ENCODE measurements around the gene NRG4.
"Not testable (repeated sequence)": the region's sequence is repeated elsewhere in the genome, so short reads cannot be mapped to it uniquely, and the experiment has no call there.

The NRG4 gene

GRCh38 chr15:75925440-75925839, 86.8 kb downstream of the NRG4 start:
- no peak for DNase-seq

DNA sequence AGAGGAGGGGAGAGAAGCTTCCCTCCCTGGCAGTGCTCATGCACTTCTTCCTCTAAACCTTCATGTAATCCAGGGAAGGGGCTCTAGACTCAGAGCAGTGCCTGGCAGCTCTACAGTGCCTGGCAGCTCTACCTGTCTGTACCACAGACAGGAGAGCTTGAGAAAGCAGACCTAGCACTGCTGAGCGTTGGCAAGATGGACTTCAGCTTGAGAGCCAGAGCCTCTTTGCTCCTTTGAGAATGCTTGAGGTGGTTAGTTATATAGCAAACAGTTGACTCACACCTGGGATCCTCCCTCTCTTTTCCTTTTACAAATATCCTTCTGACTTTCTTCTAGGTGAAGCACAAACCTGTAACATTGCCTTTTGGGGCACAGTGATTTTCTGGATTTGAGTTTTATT, 87.6 kb downstream of the NRG4 start:
- DNase-seq: no peak

GRCh38 chr15:75923756-75924155, 88.5 kb downstream of the NRG4 start:
- no peak for DNase-seq

GRCh38 chr15:75921732-75922703, 90.2 kb downstream of the NRG4 start:
- no peak for DNase-seq

- DNase-seq: no peak
Observed at GRCh38 chr15:75920079-75920478, 92.1 kb downstream of the NRG4 start.

DNA sequence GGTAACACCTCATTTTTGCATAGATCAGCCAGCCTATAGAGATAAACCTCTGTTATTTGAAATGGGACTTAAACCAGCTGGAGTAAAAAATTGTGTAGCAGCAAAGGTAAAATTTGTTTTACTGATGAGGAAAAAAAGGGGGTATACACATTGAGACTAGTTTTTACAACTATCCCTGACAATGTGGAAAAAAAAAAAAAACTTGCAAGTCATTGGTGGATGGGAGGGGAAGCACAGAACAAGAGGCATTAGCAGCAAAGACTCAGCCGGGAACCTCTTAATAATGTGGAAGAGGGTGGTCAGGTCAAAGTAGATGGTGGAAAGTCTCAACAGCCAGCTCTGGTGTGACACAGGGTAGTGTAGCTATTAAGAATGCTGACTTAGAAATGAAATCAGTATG, 94.1 kb downstream of the NRG4 start:
- DNase-seq: no peak

GRCh38 chr15:75916978-75917377, 95.2 kb downstream of the NRG4 start:
- DNase-seq: no peak

GRCh38 chr15:75910355-75910754, 101.9 kb downstream of the NRG4 start:
- not testable (repeated sequence) for DNase-seq

GRCh38 chr15:75905231-75905630, 107.0 kb downstream of the NRG4 start:
- DNase-seq: no peak

- DNase-seq: peak; percentile 94
Observed at GRCh38 chr15:75903331-75904239, 108.6 kb downstream of the NRG4 start, which contains the start of gene FBXO22. Gene FBXO22, plus strand, starts transcription at chr15:75903878. Its CDS starts 86 bp downstream, at chr15:75903964.

- no peak for DNase-seq
Observed at GRCh38 chr15:75902129-75902557, 110.1 kb downstream of the NRG4 start.

DNA sequence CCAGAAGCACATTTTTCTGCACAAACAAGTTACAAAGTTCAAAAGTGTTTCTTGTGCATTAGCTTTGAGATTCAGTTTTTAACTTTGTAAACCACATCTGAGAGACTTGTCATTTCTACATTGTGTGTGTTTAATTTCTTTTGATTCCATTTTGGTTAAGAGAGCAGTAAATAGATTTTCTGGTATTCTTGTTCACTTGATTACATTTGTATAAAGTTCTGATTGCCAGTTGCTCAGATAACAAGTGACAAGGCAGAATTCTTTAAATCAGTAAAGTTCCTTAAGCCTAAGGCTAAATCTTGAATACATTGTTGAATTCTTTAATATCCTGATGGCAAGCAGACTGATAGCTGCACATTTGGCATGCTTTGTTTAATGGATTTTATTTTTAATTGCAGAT, 111.6 kb downstream of the NRG4 start:
- DNase-seq: no peak

- no peak for DNase-seq
Observed at GRCh38 chr15:75895731-75896130, 116.5 kb downstream of the NRG4 start.

DNA sequence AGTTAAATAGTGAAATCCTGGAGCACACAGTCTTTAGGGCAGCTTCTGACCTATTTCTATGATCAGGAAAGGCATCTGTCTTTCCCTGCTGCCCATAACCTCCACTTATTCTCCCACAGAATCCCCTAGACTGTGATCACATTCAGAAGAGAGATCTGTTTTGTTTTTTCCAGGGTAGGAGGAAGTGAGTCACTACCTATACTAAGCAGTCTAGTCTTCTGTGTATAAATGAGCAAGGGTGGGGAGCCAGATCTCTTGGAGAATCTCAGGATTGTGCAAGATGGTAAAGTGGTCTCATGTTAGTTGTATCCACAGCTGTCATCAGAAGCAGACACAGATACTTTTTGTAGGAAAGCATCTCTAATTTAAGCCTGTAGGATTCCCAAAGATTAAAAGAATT, 120.3 kb downstream of the NRG4 start:
- DNase-seq: no peak

Data from activated CD8-positive, alpha-beta memory T cell treated with anti-CD3 and anti-CD28 coated beads for 24 hours (primary cell).